ENCODE results near the gene KIAA0930. TPM values are rescaled to one million over a fixed set of nuclear protein-coding genes. Genes with fewer than 3 reads are reported as not detected.
"Not testable (repeated sequence)": the region's sequence is repeated elsewhere in the genome, so short reads cannot be mapped to it uniquely, and the experiment has no call there.

Gene KIAA0930
- total and polyA plus RNA-seq, 7 donors = 13.2 to 51.1 (median 23.4) TPM

- WGBS, 3 donors = 72 to 82% (median 78%) methylated on average over 10 of the region's 10 CpGs
- ATAC-seq = no peak
These were observed 19.2 kb upstream of the KIAA0930 start for GRCh38 chr22:45259754-45260394.

GRCh38 chr22:45257941-45258340 lies 17.2 kb upstream of the KIAA0930 start:
- H3K4me1 ChIP-seq; ATAC-seq; intact Hi-C loops (cut with DNase I); H3K4me3 ChIP-seq; H3K9me3 ChIP-seq; DNase-seq; H3K36me3 ChIP-seq (ENCODE audit: insufficient read depth in 1 of 2, low read depth in 1 of 2); H3K27me3 ChIP-seq (ENCODE audit: insufficient read depth in 3 of 3, low read length in 2 of 3); H3K27ac ChIP-seq: not testable (repeated sequence)
- 87 to 100% (median 99%) methylated on average over 4 of the region's 4 CpGs for WGBS, 3 donors

More at GRCh38 chr22:45259754-45260394, 19.2 kb upstream of the KIAA0930 start:
- no peaks in the 10 kb centered on the region for H3K9me3 ChIP-seq
- no peak overlapping the region for H3K27ac ChIP-seq
- intact Hi-C loops (cut with DNase I) = loop anchor here in 1 of 2 donors (5.0 kb wide), 1 partner anchor 158 kb away; no protein-coding TSS in a partner anchor
- no peak for DNase-seq
- TF ChIP-seq, protein P1, sequence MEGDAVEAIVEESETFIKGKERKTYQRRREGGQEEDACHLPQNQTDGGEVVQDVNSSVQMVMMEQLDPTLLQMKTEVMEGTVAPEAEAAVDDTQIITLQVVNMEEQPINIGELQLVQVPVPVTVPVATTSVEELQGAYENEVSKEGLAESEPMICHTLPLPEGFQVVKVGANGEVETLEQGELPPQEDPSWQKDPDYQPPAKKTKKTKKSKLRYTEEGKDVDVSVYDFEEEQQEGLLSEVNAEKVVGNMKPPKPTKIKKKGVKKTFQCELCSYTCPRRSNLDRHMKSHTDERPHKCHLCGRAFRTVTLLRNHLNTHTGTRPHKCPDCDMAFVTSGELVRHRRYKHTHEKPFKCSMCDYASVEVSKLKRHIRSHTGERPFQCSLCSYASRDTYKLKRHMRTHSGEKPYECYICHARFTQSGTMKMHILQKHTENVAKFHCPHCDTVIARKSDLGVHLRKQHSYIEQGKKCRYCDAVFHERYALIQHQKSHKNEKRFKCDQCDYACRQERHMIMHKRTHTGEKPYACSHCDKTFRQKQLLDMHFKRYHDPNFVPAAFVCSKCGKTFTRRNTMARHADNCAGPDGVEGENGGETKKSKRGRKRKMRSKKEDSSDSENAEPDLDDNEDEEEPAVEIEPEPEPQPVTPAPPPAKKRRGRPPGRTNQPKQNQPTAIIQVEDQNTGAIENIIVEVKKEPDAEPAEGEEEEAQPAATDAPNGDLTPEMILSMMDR (IDR thresholded peaks at IDR 0.05) = no peak
- no peaks in the 10 kb centered on the region for H3K27me3 ChIP-seq (ENCODE audit: insufficient read depth in 3 of 3, low read length in 2 of 3)
- no peaks in the 10 kb centered on the region for H3K36me3 ChIP-seq (ENCODE audit: insufficient read depth in 1 of 2, low read depth in 1 of 2)
- H3K4me3 ChIP-seq = no peak overlapping the region
- peaks cover 13% of the 10 kb centered on the region for H3K4me1 ChIP-seq

- no peaks in the 10 kb centered on the region for H3K36me3 ChIP-seq (ENCODE audit: insufficient read depth in 1 of 2, low read depth in 1 of 2)
- no peaks in the 10 kb centered on the region for H3K9me3 ChIP-seq
- no peak overlapping the region for H3K27ac ChIP-seq
- H3K4me3 ChIP-seq = no peak overlapping the region
- WGBS, 3 donors = 76 to 83% (median 83%) methylated on average over 6 of the region's 6 CpGs
- no peak for ATAC-seq
- no peak for DNase-seq
- TF ChIP-seq, protein P1 (IDR thresholded peaks at IDR 0.05) = no peak
- H3K27me3 ChIP-seq (ENCODE audit: insufficient read depth in 3 of 3, low read length in 2 of 3) = no peaks in the 10 kb centered on the region
- intact Hi-C loops (cut with DNase I) = no loop called here
- H3K4me1 ChIP-seq = no peaks in the 10 kb centered on the region
These were observed 14.1 kb upstream of the KIAA0930 start for GRCh38 chr22:45254789-45255278.

DNA sequence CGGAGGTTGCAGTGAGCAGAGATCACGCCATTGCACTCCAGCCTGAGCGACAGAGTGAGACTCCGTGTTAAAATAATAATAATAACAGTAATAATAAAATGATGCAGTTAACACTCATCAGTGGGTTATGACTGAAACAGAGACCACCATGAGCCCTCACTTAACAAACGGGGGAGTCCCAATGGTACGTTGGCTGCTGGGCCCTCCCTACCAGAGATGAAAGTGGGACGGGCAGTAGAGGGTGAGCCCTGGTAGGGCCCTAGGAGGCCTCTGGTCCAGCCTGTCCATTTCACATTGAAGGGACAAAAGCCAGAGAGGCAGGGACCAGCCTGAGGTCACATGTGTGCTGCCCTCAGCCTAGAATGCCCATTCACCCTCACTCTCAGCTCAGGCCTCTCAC lies 13.7 kb upstream of the KIAA0930 start:
- TF ChIP-seq, protein P1 (IDR thresholded peaks at IDR 0.05) = no peak
- ATAC-seq (no peak), DNase-seq (no peak)
- no peaks in the 10 kb centered on the region for H3K4me1 ChIP-seq
- H3K9me3 ChIP-seq = no peaks in the 10 kb centered on the region
- H3K36me3 ChIP-seq (ENCODE audit: insufficient read depth in 1 of 2, low read depth in 1 of 2) = no peaks in the 10 kb centered on the region
- intact Hi-C loops (cut with DNase I) = no loop called here
- no peak overlapping the region for H3K27ac ChIP-seq
- H3K4me3 ChIP-seq = no peak overlapping the region
- 91 to 96% (median 93%) methylated on average over 7 of the region's 7 CpGs for WGBS, 3 donors
- no peaks in the 10 kb centered on the region for H3K27me3 ChIP-seq (ENCODE audit: insufficient read depth in 3 of 3, low read length in 2 of 3)

DNA sequence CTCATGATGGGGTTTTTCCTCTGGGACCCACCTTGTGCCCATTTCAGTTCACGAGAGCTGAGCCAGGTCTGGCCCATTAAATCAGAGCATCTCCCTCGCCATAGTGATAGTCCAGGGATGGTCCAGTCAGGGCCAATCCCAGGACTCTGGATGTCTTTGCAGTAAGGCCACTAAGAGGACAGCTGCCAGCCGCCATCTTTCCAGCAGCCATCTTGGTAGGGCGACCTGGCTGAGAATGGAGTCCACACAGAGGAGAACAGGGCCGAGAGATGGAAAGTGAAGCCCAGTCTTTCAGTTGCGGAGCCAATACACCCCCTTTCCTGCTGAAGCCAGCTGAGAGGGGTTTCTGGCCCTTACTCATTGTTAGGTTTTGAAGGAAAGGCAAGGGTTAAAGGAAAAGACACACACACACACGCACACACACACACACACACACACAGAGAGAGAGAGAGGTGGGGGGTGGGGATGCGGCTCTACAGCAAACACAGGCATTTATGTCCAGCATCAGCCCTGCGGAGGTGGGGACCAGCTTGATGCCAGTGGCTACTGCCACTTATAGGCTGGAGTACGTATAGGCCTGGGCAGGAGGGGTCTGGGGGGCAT lies 12.4 kb upstream of the KIAA0930 start:
- intact Hi-C loops (cut with DNase I) = no loop called here
- H3K36me3 ChIP-seq (ENCODE audit: insufficient read depth in 1 of 2, low read depth in 1 of 2) = no peaks in the 10 kb centered on the region
- H3K4me3 ChIP-seq = no peak overlapping the region
- no peak for ATAC-seq
- H3K9me3 ChIP-seq = no peaks in the 10 kb centered on the region
- H3K27me3 ChIP-seq (ENCODE audit: insufficient read depth in 3 of 3, low read length in 2 of 3) = no peaks in the 10 kb centered on the region
- WGBS, 3 donors = 74 to 81% (median 75%) methylated on average over 10 of the region's 10 CpGs
- TF ChIP-seq, protein P1 (IDR thresholded peaks at IDR 0.05) = no peak
- DNase-seq = no peak
- H3K27ac ChIP-seq = no peak overlapping the region
- no peaks in the 10 kb centered on the region for H3K4me1 ChIP-seq

All from psoas muscle (tissue), 8 donors.